D341Med (cell line): ENCODE data around the gene PLXNA3.
A peak's percentile ranks its signal among the peaks of the same experiment; 100 is the strongest.

Experiments
- DNase-seq: peaks from one replicate; pipeline ENCODE4 v3.0.0; 2012; ENCODE audit warnings: low spot score

PLXNA3 gene

DNA sequence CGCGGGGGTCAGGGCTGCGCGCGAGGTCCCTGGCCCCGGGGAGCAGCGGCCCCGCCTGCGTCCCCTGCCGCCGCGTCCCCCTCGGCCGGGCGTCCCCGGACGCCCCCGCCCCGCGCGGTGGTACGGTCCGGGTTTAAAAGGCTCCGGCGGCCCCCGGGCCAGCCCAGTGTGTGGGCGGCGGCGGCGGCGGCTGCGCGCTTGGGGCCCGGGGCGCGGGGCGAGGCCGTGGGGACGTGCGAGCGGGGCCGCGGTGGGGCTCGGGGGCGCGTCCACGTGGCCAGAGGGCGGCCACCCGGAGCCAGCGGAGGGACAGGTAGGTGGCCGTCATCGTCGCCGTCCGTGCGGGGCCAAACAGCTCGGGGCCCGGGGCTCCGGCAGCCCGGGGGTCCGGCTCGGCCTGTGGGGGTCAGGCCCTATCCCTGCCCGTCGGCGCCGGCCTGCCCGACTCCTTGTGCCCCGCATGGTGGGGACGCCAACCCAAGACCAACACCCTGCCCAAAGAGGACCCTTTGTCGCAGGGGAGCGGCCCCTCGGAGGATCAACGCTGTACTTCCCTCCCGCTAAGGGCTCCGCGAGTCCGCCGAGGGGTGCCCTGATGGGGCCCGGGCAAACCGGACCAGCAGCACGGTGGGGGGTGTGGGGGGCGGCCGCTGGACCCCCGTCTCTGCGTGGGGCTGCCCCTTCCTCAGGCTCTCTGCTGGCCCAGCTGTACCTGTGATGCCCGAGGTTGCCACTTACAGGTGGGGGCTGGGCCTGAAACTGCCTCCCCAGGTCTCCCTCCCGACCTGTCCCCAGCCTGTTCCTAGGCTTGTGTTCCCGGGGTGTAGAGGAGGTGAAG lies at the start of gene PLXNA3:
PLXNA3 (plus strand) TSS at position 166 of the 838 bp plus-strand sequence. CDS start 1,903 bp downstream, outside the sequence.
- DNase-seq: peak; percentile 89

DNA sequence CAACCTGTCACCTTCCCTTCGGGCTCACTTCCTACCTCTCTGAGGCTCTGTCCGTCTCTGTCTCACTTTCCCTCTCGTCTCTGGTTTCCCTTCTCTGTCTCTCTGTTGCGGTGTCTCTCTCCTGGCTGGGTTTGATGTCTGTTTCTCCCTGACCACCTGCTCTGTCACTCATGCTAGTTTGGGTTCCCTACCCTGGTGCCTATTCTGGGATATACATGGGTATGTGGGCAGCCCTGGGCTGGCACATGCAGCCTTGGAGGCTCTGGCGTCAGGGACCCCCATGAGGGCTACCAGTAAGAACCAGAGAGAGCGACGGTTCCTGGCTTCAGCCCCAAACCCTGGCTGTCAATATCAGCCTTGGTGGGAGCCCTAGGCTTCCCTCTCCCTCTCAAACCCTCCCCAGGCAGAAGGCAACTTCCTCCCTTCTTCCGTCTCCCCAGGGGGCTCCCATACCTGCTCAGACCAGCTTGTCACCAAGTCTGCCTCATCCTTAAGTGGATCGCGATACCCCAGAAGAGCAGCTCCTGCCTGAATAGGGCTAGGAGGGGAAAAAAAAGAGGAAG lies 49.3 kb upstream of the PLXNA3 start:
- no peak for DNase-seq

DNA sequence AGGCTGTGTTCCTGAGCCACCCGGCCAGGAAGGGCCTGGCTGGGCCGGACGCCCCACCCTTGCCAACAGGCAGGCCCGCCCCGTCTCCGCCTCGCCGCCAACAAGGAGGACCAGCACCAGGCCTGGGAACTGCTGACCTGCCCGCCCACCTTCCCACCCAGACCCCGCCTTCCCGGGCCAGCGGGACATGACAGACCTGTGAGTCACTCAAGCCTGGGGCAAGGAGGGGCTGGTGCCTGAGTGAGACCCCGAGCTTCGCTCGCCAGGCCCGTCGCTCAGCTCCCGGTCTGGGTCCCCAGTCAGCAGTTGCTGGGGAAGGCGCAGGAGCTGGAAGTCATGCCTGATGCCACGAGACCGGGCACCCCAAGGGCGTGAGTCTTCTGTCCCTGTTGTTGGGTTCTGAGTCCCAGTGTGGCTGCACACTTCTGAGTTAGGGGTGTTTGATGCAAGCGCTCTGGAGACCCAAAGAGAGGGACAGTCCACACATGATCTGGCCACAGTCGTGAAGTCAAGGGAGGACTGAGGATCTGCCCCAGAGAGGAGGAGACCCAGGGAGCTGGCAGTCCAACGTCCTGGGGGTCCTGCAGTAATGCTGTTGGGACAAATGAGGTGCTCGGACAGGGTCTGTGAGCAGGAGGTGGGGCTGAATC lies 48.7 kb upstream of the PLXNA3 start, which contains the start of gene DNASE1L1:
DNASE1L1 (minus strand) TSS at position 33 of the 650 bp plus-strand sequence. CDS start 3,686 bp downstream, outside the sequence.
- DNase-seq: no peak

DNA sequence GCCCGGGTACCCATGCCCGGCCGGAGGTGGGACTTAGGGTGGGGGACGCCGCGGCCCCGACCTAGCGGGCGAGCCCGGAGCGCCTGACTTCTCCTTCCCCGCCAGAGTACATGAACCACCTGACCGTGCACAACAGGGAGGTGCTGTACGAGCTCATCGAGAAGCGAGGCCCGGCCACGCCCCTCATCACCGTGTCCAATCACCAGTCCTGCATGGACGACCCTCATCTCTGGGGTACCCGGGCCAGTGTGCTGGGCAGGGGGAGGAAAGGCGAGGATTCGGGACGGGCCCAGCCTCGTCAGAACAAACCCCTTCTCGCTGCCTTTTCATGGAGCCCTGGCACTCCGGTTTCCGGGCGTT lies 46.1 kb upstream of the PLXNA3 start:
- DNase-seq: peak; percentile 77

DNA sequence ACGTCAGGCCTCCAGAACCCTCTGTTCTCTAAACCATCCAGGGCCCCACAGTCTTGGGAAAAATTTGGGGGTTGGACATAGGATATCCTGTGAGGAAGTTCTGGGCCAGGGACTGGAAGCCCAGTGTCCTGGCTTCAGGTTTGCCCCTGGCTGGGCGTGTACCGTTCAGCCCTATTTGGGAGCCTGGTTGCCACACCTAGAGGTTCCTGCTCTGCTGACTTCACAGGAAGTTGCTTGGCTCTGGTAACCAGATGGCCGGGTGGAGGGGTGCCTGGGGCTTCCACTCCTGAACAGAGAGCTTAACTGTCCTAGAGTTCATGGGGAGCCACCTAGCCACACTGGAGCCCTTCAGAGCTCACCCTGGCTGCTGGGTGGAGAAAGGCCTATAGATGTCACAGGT lies 45.6 kb upstream of the PLXNA3 start:
- DNase-seq: no peak

DNA sequence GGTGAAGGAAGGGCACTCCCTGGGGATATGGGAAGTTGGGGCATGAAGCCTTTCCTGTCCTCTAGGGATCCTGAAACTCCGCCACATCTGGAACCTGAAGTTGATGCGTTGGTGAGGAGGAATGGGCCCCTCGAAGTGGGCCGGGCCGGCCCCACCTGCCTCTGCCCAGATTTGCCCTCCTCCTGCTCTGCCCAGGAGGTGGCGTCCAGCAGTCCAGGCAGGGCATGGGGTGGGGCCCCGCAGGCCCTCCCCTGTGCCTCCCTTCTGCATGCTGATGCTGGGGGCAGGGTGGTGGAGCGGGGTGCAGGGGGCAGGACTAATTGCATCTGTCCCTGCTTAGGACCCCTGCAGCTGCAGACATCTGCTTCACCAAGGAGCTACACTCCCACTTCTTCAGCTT lies 44.9 kb upstream of the PLXNA3 start:
- no peak for DNase-seq

DNA sequence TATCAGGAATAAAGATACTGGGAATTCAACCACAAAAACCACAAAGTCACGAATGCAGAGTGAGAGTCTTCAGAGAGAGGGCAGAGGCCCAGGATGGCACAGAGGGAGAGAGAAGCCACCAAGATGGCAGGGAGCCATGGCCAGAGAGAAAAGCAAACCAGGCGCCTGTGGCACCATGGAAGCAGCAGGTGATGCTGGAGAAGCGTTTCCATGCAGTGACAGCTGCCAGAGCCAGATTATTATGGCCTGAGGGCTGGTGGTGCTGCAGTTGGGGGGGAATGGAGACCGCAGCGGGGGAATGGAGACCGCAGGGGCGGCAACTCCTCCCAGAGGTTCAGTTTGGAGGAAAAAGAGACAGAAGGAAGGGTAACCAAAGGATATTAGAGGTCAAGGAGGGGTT lies 40.9 kb upstream of the PLXNA3 start:
- DNase-seq: no peak

DNA sequence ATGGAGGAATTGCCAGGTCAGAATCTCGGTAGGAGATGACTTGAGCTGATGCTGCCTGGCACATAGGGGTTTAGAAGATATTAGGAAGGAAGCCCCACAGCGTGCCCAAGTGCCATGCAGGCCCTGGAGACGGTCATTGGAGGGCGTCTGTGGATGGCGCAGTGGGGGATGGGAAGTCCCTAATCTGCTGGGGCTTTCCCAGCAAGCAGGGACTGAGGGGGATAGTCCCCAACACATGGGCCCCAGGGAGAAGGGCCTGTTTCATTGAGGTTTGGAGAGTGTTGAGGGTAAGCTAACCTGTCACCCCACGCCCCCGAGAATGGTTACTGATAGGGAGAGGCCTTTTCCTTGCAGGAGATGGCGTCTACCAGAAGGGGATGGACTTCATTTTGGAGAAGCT lies 38.9 kb upstream of the PLXNA3 start:
- no peak for DNase-seq

DNA sequence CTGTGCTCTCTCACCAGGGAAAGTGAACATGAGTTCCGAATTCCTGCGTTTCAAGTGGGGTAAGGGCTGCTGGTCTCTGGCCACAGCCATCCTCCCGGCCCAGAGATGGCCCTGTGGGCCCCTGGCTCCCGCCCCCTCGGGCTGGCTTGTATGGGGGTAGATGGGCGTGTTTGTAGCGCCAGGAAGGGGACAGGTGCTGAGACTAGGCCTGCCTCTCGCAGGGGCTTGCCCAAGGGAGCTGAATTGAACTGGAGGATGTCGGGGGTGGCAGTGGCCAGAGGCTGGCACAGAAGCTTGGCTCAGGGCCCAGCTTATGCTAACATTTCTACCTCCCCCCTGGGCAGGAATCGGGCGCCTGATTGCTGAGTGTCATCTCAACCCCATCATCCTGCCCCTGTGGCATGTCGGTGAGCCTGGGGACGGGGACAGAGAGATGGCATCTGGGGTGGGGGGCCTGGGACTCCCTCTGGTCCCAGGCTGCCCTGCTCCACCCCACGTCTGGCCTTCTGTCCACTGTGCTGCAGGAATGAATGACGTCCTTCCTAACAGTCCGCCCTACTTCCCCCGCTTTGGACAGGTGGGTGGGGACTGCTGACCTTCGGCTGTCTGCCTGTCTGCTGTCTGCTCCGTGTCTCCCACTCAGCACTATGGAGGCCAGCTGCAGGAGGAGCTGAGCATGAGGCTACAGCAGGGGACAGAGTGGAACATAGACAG lies 38.2 kb upstream of the PLXNA3 start:
- DNase-seq: no peak

DNA sequence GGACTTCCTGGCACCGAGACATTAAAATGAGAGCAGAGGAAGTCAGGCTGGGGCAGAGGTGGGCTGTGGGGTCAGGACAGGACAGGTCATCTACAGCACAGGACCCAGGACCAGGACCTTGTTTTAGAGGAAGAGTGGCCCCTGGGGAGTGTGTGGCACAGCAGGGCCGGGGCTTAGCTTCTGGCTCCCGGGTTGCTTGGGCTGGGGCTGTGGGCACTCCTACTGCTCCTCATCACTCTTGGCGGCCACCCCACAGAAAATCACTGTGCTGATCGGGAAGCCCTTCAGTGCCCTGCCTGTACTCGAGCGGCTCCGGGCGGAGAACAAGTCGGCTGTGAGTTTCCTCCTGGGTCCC lies 37.7 kb upstream of the PLXNA3 start:
- no peak for DNase-seq

DNA sequence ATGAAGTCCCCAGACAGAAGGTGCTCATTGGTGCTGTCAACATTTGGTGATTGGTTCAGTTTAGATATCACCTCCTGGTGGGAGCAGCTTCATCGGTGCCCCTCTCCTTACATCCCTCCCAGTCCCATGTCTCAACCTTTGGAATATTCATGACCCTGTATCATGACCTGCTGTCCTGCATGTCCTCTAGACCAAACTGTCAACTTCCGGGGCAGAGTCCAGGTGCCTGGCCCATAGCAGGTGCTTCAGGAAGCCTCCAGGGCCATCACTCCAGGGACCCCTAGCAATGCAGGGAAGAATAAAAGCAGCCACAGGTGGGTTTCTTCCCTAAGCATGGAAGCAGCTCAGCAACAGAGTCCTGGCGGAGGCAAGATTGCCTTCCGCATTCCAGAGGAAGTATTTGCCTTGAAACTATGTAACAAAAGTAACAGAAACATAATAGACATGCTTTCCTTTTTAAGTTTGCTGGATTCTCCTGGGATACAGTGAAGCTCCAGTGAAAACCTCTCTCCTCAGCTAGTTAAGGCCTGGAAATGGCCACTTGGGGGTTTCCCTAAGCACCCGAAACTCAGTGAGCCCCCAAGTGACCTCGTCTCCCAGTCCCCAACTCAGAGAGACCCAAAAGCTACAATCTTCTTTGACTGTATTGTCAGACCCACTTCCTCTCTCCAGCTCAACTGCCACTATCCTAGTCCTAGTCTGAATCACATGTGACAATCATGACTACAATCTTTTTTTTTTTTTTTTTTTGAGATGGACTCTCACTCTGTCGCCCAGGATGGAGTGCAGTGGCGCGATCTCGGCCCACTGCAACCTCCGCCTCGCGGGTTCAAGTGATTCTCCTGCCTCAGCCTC lies 30.9 kb upstream of the PLXNA3 start:
- DNase-seq: no peak

DNA sequence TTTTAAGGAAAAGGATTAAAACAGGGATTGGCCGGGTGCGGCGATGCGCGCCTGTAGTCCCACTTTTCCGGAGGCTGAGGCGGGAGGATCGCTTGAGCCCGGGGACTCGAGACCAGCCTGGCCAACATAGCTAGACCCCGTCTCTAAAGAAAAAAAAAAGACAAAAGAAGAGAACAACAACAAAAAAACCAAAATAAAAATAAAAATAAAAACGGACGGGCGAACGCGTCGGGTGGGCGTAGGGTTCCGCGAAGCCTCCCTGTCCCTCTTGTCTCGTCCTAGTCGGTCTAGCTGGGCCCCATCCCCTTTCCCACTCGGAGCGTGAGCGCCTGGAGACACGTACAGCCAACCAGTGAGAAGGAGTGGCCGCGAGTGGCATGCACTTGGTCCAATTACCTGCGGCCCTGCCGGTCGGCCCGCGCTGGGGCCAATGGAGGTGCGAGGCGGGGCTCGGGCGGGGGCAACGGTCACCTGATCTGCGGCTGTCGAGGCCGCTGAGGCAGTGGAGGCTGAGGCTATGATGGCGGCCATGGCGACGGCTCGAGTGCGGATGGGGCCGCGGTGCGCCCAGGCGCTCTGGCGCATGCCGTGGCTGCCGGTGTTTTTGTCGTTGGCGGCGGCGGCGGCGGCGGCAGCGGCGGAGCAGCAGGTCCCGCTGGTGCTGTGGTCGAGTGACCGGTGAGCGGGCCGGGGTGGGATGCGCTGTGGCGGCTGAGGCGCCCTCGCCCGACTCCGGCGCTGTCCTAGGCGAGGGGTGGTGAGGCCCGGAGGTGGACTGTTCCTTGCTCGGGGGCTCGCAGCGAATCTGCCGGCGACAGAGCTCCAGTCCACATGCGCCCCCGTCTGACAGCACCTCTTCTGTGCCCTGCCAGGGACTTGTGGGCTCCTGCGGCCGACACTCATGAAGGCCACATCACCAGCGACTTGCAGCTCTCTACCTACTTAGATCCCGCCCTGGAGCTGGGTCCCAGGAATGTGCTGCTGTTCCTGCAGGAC lies 29.6 kb upstream of the PLXNA3 start, which contains the start of gene ATP6AP1:
ATP6AP1 (plus strand) TSS at position 502 of the 996 bp plus-strand sequence; CDS start at position 518, 16 bp downstream.
- peak; percentile 93 for DNase-seq

DNA sequence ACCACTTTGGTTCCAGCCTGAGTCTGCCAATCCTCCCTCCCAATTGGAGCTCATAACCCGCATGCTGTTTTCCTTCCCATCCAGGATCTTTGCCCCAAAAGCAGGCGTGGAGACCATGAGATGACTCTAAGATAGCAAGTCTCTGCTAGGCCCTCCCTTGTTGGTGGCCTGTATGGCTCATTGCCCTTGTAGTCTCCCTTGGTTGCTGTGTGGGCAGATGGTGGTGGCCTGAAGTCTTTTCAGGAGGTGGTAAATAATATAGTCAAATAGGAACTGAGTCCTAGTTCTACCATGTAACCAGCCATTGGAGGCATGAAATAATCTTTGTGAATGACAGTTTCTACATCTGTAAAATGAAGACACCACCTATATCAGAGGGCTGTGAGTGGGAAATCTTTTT lies 28.4 kb upstream of the PLXNA3 start:
- DNase-seq: no peak

DNA sequence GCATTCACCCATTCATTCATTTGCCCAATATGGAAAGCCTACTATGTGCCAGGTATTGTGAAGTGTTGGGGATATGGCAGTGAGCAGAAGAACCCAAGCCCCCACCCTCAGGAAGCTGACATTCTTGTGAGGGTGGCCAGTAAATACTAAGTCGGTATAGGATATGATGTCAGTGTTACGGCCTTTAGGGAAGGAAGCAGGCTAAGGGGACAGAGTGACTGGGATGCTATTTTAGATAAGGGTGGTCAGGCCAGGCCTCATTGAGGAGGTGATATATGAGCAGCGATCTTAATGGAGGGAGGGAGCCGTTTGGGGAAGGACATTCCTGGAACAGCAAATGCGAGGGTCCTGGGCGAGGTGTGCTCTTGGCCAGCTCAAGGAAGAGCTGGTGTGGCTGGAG lies 27.6 kb upstream of the PLXNA3 start:
- no peak for DNase-seq

DNA sequence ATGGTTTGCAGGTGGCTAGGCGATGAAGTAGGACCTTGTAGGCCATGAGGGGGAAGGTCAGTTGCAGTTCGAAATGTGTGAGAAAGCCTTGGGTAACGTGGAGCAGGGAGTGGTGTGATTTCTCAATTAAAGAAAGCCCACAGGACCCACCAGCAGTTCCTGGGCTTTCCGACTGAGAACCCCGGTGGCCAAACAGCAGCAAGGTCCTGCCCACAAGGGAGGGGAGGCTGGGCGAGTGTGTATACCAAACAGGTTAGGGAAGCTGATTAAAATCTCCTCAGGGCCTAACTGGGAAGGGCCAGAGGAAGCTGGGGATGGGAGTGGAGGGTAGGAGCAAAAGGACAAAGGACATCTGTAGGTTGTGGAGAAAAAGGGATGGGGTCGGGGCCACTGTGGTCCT lies 27.2 kb upstream of the PLXNA3 start:
- DNase-seq: no peak

DNA sequence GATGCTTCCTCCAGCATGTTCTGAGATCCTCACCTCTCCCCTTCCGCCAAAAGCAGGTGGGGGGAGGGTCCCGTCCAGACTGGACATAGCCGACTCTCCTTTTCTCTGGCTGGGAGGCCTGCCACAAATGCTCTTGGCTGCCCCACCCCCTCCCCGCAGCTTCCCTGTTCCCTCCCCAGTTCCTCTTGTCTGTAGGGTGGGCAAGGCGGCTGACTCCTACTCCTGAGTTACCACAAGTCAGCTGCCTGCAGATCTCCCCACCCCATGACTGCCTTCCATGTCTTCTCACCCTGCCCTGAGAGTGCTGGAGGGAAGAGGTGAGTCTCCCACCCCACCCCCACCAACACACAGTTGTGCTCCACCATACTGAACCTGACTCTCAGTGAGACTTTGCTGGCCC lies 26.7 kb upstream of the PLXNA3 start:
- DNase-seq: no peak

DNA sequence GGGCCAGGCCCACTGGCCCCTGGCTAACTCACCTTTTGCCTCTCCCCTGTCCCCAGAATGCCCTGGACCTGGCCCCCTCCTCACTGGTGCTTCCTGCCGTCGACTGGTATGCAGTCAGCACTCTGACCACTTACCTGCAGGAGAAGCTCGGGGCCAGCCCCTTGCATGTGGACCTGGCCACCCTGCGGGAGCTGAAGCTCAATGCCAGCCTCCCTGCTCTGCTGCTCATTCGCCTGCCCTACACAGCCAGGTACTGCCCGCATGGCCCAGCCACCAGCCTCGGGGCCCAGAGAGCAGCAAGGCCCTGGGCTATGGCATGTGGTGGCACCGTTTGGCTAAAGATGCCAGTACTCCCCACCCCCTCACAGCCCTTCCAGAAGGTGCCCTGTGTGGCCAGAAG lies 25.9 kb upstream of the PLXNA3 start:
- DNase-seq: no peak

DNA sequence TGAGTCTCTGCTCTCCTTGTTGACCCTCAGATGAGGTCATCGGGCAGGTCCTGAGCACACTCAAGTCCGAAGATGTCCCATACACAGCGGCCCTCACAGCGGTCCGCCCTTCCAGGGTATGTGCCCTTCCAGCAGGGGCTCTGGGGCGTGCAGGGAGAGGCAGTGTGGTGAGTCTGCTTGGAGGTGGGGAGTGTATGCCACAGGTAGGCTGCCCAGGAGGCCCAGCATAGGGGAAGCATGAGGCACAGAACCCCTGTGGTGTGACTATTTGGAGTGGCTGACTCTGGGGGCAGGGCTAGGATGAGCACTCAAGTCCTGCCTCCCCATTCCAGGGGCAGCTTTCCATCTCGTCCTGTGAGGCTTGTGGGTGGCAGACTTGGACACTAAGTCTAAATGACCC lies 24.5 kb upstream of the PLXNA3 start:
- no peak for DNase-seq

DNA sequence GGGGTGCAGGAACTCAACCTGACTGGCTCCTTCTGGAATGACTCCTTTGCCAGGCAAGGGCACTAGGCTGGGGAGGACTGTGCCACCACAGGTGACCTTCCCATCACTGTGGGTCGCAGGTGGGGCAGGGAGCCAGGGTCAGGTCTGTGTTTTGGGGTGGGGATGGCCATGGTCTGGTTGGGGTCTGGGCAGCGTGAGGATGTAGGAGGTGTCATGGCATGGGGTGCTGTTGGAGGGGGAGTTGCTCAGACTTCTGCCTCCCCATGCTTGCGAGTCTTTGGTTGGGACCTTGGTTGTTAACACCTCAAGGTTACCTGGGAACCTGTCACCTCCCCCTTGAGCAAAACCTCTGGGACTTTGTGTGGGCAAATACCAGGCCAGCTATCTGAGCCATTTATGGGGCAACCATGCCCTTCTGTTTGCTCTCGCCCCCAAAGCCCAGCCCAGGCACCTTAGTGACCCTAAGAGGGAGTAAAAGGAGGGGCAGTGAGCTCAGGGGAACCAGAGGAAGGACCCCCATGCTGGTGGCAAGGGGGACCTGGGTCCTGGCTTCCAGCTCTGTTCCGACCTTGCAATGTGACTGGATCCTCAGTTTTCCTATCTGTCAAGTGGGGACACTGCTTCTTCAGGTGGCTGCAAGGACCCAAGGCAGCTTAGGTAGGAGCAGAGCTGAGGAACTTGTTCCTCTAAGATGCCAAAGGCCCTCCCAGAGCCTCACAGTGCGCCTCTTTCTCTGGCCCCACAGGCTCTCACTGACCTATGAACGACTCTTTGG lies 23.5 kb upstream of the PLXNA3 start:
- no peak for DNase-seq
